WTC11 (cell line): ENCODE measurements around the gene PLEKHG7.

Experiments
- SP1 ChIP-seq: sonication (generic); formaldehyde crosslinking; conservative IDR thresholded peaks from 2 replicates; pipeline ENCODE4 v1.8.1; 2022; ENCODE audit warnings: missing genetic modification reagents
- ZNF232 ChIP-seq: sonication (generic); formaldehyde crosslinking; IDR thresholded peaks from 2 replicates; pipeline ENCODE4 v1.8.0; 2022; ENCODE audit warnings: mild to moderate bottlenecking, missing genetic modification reagents
- TF ChIP-seq, protein P1 (sequence below): fragments of 200-600 bp; IDR thresholded peaks from 2 replicates; pipeline ENCODE4 v1.8.0; 2022; ENCODE audit warnings: antibody characterized with exemption
- TF ChIP-seq, protein P2 (sequence below): sonication (generic); formaldehyde crosslinking; IDR thresholded peaks from 2 replicates; pipeline ENCODE4 v1.8.1; 2022; ENCODE audit warnings: mild to moderate bottlenecking, moderate library complexity, missing genetic modification reagents

DNA sequence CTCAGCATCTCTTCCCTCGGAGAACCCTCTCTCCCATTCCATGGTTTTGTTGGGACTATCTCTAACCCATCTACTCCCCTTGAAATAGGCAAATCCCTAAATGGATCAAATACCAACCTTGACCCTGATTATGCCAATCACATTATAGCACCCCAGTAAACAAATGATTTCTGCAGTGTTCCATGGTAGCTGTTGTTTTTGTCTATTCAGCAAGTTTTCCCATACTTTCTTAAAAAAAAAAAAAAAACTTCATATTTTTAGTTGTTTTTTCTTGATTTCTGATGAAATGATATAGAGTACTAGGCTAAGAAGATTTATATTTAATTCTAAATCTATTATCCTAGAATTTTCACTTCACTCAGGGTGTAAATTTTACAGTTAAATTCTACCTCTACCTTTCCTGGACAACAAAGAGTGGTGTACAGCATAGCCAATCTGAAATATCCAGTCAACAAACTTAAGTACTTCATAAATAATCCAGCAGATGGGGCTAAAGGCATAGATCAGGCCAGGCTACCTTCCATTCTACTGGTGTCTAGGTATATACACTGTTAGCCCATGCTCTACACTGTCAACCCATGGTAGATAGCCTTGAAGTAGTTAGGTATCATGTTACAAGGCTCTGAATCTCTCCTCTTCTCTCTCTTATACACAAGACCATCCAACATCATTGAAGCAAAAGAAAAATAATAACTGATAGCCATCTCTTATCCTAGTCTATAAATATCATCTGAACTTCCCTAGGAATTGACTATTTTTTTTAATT lies 82.2 kb downstream of the PLEKHG7 start:
- TF ChIP-seq SP1 (CRISPR knock-in tag) (no peak), ZNF232 (CRISPR knock-in tag) (no peak)
- TF ChIP-seq, protein P1, sequence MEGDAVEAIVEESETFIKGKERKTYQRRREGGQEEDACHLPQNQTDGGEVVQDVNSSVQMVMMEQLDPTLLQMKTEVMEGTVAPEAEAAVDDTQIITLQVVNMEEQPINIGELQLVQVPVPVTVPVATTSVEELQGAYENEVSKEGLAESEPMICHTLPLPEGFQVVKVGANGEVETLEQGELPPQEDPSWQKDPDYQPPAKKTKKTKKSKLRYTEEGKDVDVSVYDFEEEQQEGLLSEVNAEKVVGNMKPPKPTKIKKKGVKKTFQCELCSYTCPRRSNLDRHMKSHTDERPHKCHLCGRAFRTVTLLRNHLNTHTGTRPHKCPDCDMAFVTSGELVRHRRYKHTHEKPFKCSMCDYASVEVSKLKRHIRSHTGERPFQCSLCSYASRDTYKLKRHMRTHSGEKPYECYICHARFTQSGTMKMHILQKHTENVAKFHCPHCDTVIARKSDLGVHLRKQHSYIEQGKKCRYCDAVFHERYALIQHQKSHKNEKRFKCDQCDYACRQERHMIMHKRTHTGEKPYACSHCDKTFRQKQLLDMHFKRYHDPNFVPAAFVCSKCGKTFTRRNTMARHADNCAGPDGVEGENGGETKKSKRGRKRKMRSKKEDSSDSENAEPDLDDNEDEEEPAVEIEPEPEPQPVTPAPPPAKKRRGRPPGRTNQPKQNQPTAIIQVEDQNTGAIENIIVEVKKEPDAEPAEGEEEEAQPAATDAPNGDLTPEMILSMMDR = peak; percentile 23; the same call in 1 of the 2 replicates
- TF ChIP-seq, protein P2, sequence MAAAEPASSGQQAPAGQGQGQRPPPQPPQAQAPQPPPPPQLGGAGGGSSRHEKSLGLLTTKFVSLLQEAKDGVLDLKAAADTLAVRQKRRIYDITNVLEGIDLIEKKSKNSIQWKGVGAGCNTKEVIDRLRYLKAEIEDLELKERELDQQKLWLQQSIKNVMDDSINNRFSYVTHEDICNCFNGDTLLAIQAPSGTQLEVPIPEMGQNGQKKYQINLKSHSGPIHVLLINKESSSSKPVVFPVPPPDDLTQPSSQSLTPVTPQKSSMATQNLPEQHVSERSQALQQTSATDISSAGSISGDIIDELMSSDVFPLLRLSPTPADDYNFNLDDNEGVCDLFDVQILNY (CRISPR knock-in tag) = no peak
